GM23338 (cell line): ENCODE results near the gene TRIO. TPM values are rescaled to one million over a fixed set of nuclear protein-coding genes. Genes with fewer than 3 reads are reported as not detected.
A peak's percentile ranks its signal among the peaks of the same experiment; 100 is the strongest.

Experiments used
- ATAC-seq: fragments of 200-7000 bp; cut with Tn5 transposase; 3 replicates; pipeline ENCODE4 v1.9.1; 2020
- DNase-seq: peaks from one replicate; pipeline ENCODE4 v3.0.0-alpha.2; 2015; ENCODE audit warnings: low spot score
- H2AFZ ChIP-seq: fragments of 200-600 bp; sonication (generic); 2 replicates; pipeline ENCODE4 v1.8.0; 2016; ENCODE audit warnings: antibody characterized with exemption, mild to moderate bottlenecking, moderate library complexity
- H3F3A ChIP-seq: fragments of 200-600 bp; sonication (generic); replicated peaks from 2 replicates; pipeline ENCODE4 v1.8.0; 2017; ENCODE audit warnings: antibody characterized with exemption, mixed run types, low read depth
- H3K27ac ChIP-seq: fragments of 200-600 bp; sonication (generic); 2 replicates; pipeline ENCODE4 v1.6.1; 2016; ENCODE audit warnings: low read depth
- H3K27me3 ChIP-seq: fragments of 200-600 bp; sonication (generic); 2 replicates; pipeline ENCODE4 v1.8.0; 2016; ENCODE audit warnings: mild to moderate bottlenecking, mixed run types, moderate library complexity; ENCODE audit not compliant: insufficient read depth
- H3K36me3 ChIP-seq: fragments of 200-600 bp; sonication (generic); 2 replicates; pipeline ENCODE4 v1.8.0; 2016; ENCODE audit warnings: mild to moderate bottlenecking; ENCODE audit not compliant: insufficient read depth
- H3K4me1 ChIP-seq: fragments of 200-600 bp; sonication (generic); 2 replicates; pipeline ENCODE4 v1.8.0; 2016; ENCODE audit warnings: mild to moderate bottlenecking, moderate library complexity; ENCODE audit not compliant: insufficient read depth
- H3K4me2 ChIP-seq: fragments of 200-600 bp; sonication (generic); 2 replicates; pipeline ENCODE4 v1.7.1; 2017; ENCODE audit warnings: mixed run types
- H3K4me3 ChIP-seq: fragments of 200-600 bp; sonication (generic); 2 replicates; pipeline ENCODE4 v1.6.1; 2016; ENCODE audit warnings: mixed run types
- H3K79me2 ChIP-seq: fragments of 200-600 bp; sonication (generic); replicated peaks from 2 replicates; pipeline ENCODE4 v1.8.0; 2017; ENCODE audit warnings: mild to moderate bottlenecking; ENCODE audit not compliant: insufficient read depth
- H3K9me2 ChIP-seq: fragments of 200-600 bp; sonication (generic); 2 replicates; pipeline ENCODE4 v1.8.0; 2017; ENCODE audit not compliant: insufficient read depth
- H4K20me1 ChIP-seq: fragments of 200-600 bp; sonication (generic); replicated peaks from 2 replicates; pipeline ENCODE4 v1.8.0; 2017; ENCODE audit warnings: mild to moderate bottlenecking; ENCODE audit not compliant: insufficient read depth
- H3K27ac Mint-ChIP-seq: 2 replicates; pipeline ENCODE4 v1.8.0; 2020; ENCODE audit warnings: inconsistent platforms, mild to moderate bottlenecking, moderate library complexity, mixed read lengths
- H3K27me3 Mint-ChIP-seq: 3 replicates; pipeline ENCODE4 v1.8.0; 2022; ENCODE audit warnings: low read depth, mild to moderate bottlenecking, moderate library complexity, mixed read lengths, inconsistent platforms; ENCODE audit not compliant: insufficient read depth, poor library complexity
- H3K36me3 Mint-ChIP-seq: 3 replicates; pipeline ENCODE4 v1.8.0; 2021; ENCODE audit warnings: low read depth, mild to moderate bottlenecking, inconsistent platforms, moderate library complexity, mixed read lengths
- H3K4me1 Mint-ChIP-seq: 3 replicates; pipeline ENCODE4 v1.8.0; 2020; ENCODE audit warnings: mild to moderate bottlenecking, inconsistent platforms, mixed read lengths
- H3K4me3 Mint-ChIP-seq: 3 replicates; pipeline ENCODE4 v1.8.0; 2021; ENCODE audit warnings: moderate library complexity, mild to moderate bottlenecking, inconsistent platforms, mixed read lengths
- H3K9me3 Mint-ChIP-seq: 3 replicates; pipeline ENCODE4 v1.8.0; 2020; ENCODE audit warnings: moderate library complexity, mild to moderate bottlenecking, inconsistent platforms, mixed read lengths
- CREB1 ChIP-seq: fragments of 250-450 bp; sonication (Bioruptor Pico); IDR thresholded peaks from 2 replicates; pipeline ENCODE4 v1.5.0; 2020; ENCODE audit warnings: low read depth, mild to moderate bottlenecking, moderate library complexity
- CTCF ChIP-seq, 2 experiments: fragments of 200-600 bp in 1 of 2; sonication (generic) in 1 of 2; conservative IDR thresholded peaks; 2 replicates each; pipeline versions ENCODE4 v1.5.1 to v1.6.1; 2016 to 2017; ENCODE audit warnings: antibody characterized with exemption in 2 of 2, low read depth in 2 of 2, mild to moderate bottlenecking in 2 of 2, moderate library complexity in 1 of 2
- ETS1 ChIP-seq: IDR thresholded peaks from 2 replicates; pipeline ENCODE4 v1.6.1; 2016; ENCODE audit warnings: antibody characterized with exemption
- EZH2 ChIP-seq: fragments of 200-600 bp; sonication (generic); IDR thresholded peaks from one replicate; pipeline ENCODE4 v1.8.0; 2017; ENCODE audit warnings: antibody characterized with exemption, mild to moderate bottlenecking, low read depth; ENCODE audit not compliant: unreplicated experiment
- EZH2phosphoT487 ChIP-seq: fragments of 200-600 bp; sonication (generic); IDR thresholded peaks from one replicate; pipeline ENCODE4 v1.8.1; 2018; ENCODE audit warnings: antibody characterized with exemption; ENCODE audit not compliant: unreplicated experiment
- NANOG ChIP-seq: IDR thresholded peaks from 2 replicates; pipeline ENCODE4 v1.6.1; 2016; ENCODE audit warnings: antibody characterized with exemption, borderline replicate concordance
- POLR2AphosphoS5 ChIP-seq: IDR thresholded peaks from 2 replicates; pipeline ENCODE4 v1.6.1; 2016; ENCODE audit warnings: antibody characterized with exemption, low read depth
- STAT1 ChIP-seq: IDR thresholded peaks from one replicate; pipeline ENCODE4 v1.6.1; 2016; ENCODE audit warnings: antibody characterized with exemption; ENCODE audit not compliant: unreplicated experiment
- ZNF114 ChIP-seq: fragments of 250-450 bp; sonication (Bioruptor Pico); IDR thresholded peaks from 2 replicates; pipeline ENCODE4 v1.5.0; 2020; ENCODE audit warnings: mild to moderate bottlenecking, moderate library complexity
- ZNF462 ChIP-seq: fragments of 250-450 bp; sonication (Bioruptor Pico); IDR thresholded peaks from 2 replicates; pipeline ENCODE4 v1.5.0; 2020; ENCODE audit warnings: mild to moderate bottlenecking, moderate library complexity
- polyA plus RNA-seq: library from polyadenylated mRNA; unstranded; fragments of >200 nt; fragmentation: Nextera tagmentation; extraction: Ambion mirVana; gene quantifications from 2 replicates; pipeline ENCODE4 v1.2.1, GENCODE V29; 2016
- total RNA-seq: library from RNA; depleted of rRNA; stranded (reverse); fragments of >200 nt; shearing (Covaris generic); gene quantifications from 2 replicates; pipeline ENCODE4 v1.2.3, GENCODE V29; 2014

TRIO gene
- total and polyA plus RNA-seq, 2 experiments from 2014 or later, result 13.8 to 113 TPM

- Histone ChIP-seq H4K20me1 (peaks cover 39% of the 10 kb centered on the region), H3K27ac (no peak overlapping the region), H3K4me2 (no peak overlapping the region), H2AFZ (no peak overlapping the region), H3F3A (no peaks in the 10 kb centered on the region), H3K79me2 (peaks cover 100% of the 10 kb centered on the region), H3K4me1 (peaks cover 27% of the 10 kb centered on the region), H3K9me2 (no peaks in the 10 kb centered on the region), H3K4me3 (no peak overlapping the region), H3K27me3 (no peaks in the 10 kb centered on the region), H3K36me3 (no peaks in the 10 kb centered on the region)
- peaks cover 10% of the 10 kb centered on the region; the same call in 2 of the 3 replicates for H3K9me3 Mint-ChIP-seq
- no peak overlapping the region for H3K27ac Mint-ChIP-seq
- peaks cover 54% of the 10 kb centered on the region for H3K4me1 Mint-ChIP-seq
- TF ChIP-seq STAT1 (no peak), POLR2AphosphoS5 (no peak), ZNF462 (no peak), ZNF114 (CRISPR knock-in tag) (no peak), ETS1 (no peak), CTCF (conservative IDR thresholded peaks at IDR 0.05; ENCODE audit: low read depth in 2 of 2) (no peak), EZH2 (no peak), NANOG (no peak), EZH2phosphoT487 (no peak), CREB1 (CRISPR knock-in tag) (no peak)
- DNase-seq (no peak), ATAC-seq (peak; percentile 25; the same call in 1 of the 3 replicates)
- H3K4me3 Mint-ChIP-seq, result no peak overlapping the region
- H3K36me3 Mint-ChIP-seq, result peaks cover 23% of the 10 kb centered on the region
- peaks cover 5% of the 10 kb centered on the region for H3K27me3 Mint-ChIP-seq
Observed at GRCh38 chr5:14165375-14166106, 22.4 kb downstream of the TRIO start.
